Breast epithelium (tissue), 3 donors: ENCODE measurements around the gene PTPRU.

Experiments
- POLR2A ChIP-seq: fragments of 450-650 bp; IDR thresholded peaks from one replicate; pipeline ENCODE4 v1.6.1; 2016; ENCODE audit warnings: antibody characterized with exemption, mild to moderate bottlenecking, moderate library complexity
- TF ChIP-seq, protein P1 (sequence below), 3 donors: fragments of 450-650 bp; IDR thresholded peaks; one replicate each; pipeline ENCODE4 v1.5.1; 2016 to 2017; ENCODE audit warnings: antibody characterized with exemption in 3 of 3, mild to moderate bottlenecking in 3 of 3, moderate library complexity in 3 of 3

DNA sequence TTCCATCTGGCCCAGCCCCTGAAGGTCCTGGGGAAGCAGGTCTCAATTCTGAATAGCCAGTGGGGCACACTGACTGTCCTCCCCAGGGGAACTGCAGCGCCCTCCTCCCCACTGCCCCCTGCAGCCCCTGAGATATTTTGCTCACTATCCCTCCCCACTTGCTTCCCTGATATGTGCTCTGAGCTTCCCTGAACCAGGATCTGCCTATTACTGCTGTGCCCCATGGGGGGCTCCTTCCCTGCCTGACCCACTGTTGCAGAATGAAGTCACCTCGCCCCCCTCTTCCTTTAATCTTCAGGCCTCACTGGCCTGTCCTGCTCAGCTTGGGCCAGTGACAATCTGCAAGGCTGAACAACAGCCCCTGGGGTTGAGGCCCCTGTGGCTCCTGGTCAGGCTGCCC is 89.8 kb downstream of the PTPRU start:
- TF ChIP-seq, protein P1, sequence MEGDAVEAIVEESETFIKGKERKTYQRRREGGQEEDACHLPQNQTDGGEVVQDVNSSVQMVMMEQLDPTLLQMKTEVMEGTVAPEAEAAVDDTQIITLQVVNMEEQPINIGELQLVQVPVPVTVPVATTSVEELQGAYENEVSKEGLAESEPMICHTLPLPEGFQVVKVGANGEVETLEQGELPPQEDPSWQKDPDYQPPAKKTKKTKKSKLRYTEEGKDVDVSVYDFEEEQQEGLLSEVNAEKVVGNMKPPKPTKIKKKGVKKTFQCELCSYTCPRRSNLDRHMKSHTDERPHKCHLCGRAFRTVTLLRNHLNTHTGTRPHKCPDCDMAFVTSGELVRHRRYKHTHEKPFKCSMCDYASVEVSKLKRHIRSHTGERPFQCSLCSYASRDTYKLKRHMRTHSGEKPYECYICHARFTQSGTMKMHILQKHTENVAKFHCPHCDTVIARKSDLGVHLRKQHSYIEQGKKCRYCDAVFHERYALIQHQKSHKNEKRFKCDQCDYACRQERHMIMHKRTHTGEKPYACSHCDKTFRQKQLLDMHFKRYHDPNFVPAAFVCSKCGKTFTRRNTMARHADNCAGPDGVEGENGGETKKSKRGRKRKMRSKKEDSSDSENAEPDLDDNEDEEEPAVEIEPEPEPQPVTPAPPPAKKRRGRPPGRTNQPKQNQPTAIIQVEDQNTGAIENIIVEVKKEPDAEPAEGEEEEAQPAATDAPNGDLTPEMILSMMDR (IDR thresholded peaks at IDR 0.05): no peak
- TF ChIP-seq POLR2A: no peak
